GM12878 (cell line): ENCODE results near the gene CNPY2. TPM values are rescaled to one million over a fixed set of nuclear protein-coding genes. Genes with fewer than 3 reads are reported as not detected.
"Not testable (repeated sequence)": the region's sequence is repeated elsewhere in the genome, so short reads cannot be mapped to it uniquely, and the experiment has no call there.

ENCODE experiments used
- ATAC-seq: fragments of 200-7000 bp; cut with Tn5 transposase; 3 replicates; pipeline ENCODE4 v1.9.1; 2020; ENCODE audit warnings: mild to moderate bottlenecking, moderate library complexity
- BruUV-seq: library from RNA; stranded (reverse); fragments of 400-500 nt; replicated peaks from 2 replicates; lab custom pipeline; 2021; lab: Mats Ljungman, UMichigan
- CTCF ChIA-PET: fragments of 300-600 bp; sonication (Branson Sonifier 250); formaldehyde crosslinking; extraction: SDS; loops from one replicate; lab custom pipeline; 2021; ENCODE audit warnings: inconsistent platforms; lab: Yijun Ruan, JAX
- POLR2A ChIA-PET: fragments of 350-600 bp; formaldehyde crosslinking; extraction: SDS; loops from one replicate; lab custom pipeline; 2021; ENCODE audit warnings: inconsistent platforms; lab: Charles Lee
- RAD21 ChIA-PET: fragments of 300-600 bp; sonication (Branson Sonifier 250); formaldehyde crosslinking; loops from one replicate; lab custom pipeline; 2023; ENCODE audit warnings: antibody characterized with exemption; ENCODE audit not compliant: unreplicated experiment; lab: Charles Lee
- SMC1A ChIA-PET: fragments of 300-600 bp; sonication (Branson Sonifier 250); formaldehyde crosslinking; loops from one replicate; lab custom pipeline; 2023; ENCODE audit not compliant: unreplicated experiment, uncharacterized antibody; lab: Charles Lee
- DNase-seq: peaks from one replicate; pipeline ENCODE4 v3.0.0-alpha.2; 2011; ENCODE audit warnings: low read depth, low spot score
- FAIRE-seq: peaks from 3 replicates; lab custom pipeline; 2011; peaks lifted over from hg19 to GRCh38; lab: Jason Lieb, UNC
- H2AFZ ChIP-seq: 2 replicates; pipeline ENCODE4 v1.6.0; 2011; ENCODE audit warnings: low read depth, low read length, control low read depth; ENCODE audit not compliant: control insufficient read depth
- H3K27ac ChIP-seq: 2 replicates; pipeline ENCODE4 v1.5.1; 2011; ENCODE audit warnings: control low read depth; ENCODE audit not compliant: control insufficient read depth, insufficient read depth
- H3K27me3 ChIP-seq, 2 experiments: replicated peaks in 1 of 2; 2 replicates each; pipeline versions ENCODE4 v1.6.0 to v1.6.1; 2011; ENCODE audit warnings: low read length in 1 of 2; ENCODE audit not compliant: control insufficient read depth in 2 of 2, insufficient read depth in 2 of 2
- H3K36me3 ChIP-seq, 2 experiments: 2 replicates each; pipeline ENCODE4 v1.5.1; 2011; ENCODE audit warnings: low read length in 1 of 2; ENCODE audit not compliant: control insufficient read depth in 2 of 2, insufficient read depth in 2 of 2
- H3K4me1 ChIP-seq: 2 replicates; pipeline ENCODE4 v1.6.1; 2011; ENCODE audit warnings: mild to moderate bottlenecking, low read length, moderate library complexity, mixed read lengths; ENCODE audit not compliant: control insufficient read depth, insufficient read depth
- H3K4me2 ChIP-seq: 2 replicates; pipeline ENCODE4 v1.6.0; 2011; ENCODE audit warnings: control low read depth; ENCODE audit not compliant: control insufficient read depth, insufficient read depth
- H3K4me3 ChIP-seq: fragments of 200-600 bp; sonication (generic); 2 replicates; pipeline ENCODE4 v1.5.1; 2016
- H3K79me2 ChIP-seq: 2 replicates; pipeline ENCODE4 v1.6.0; 2011; ENCODE audit warnings: low read length; ENCODE audit not compliant: control insufficient read depth, insufficient read depth
- H3K9ac ChIP-seq: 2 replicates; pipeline ENCODE4 v1.8.0; 2011; ENCODE audit warnings: low read length, control low read depth, mixed read lengths; ENCODE audit not compliant: control insufficient read depth, insufficient read depth
- H3K9me3 ChIP-seq: replicated peaks from 3 replicates; pipeline ENCODE4 v1.5.1; 2011; ENCODE audit warnings: mild to moderate bottlenecking, low read length; ENCODE audit not compliant: control insufficient read depth, insufficient read depth
- H4K20me1 ChIP-seq: 2 replicates; pipeline ENCODE4 v1.6.0; 2011; ENCODE audit not compliant: control insufficient read depth, insufficient read depth
- PRDM15 ChIP-seq: fragments of 450-650 bp; formaldehyde crosslinking; IDR thresholded peaks from 2 replicates; pipeline ENCODE4 v1.4.0; 2020; ENCODE audit warnings: mild to moderate bottlenecking, moderate library complexity
- WRNIP1 ChIP-seq: IDR thresholded peaks from 2 replicates; pipeline ENCODE4 v1.6.1; 2011; ENCODE audit warnings: low read depth, low read length, improper control_type of control experiment, borderline replicate concordance
- whole genome bisulfite sequencing: methylation state at CpG from one replicate; pipeline ENCODE4 v1.1.6; 2016; ENCODE audit warnings: low lambda C conversion rate; ENCODE audit not compliant: insufficient replicate concordance, insufficient coverage; ENCODE audit errors: missing lambda C conversion rate; 5-methylcytosine and 5-hydroxymethylcytosine counted together
- in situ Hi-C: fragments of 300-500 bp; cut with MboI; formaldehyde crosslinking; loops from 9 replicates; pipeline ENCODE4 v1.14.3; 2018; ENCODE audit warnings: mixed read lengths
- intact Hi-C: fragments of 100-400 bp; cut with micrococcal nuclease; formaldehyde crosslinking; loops from one replicate; pipeline ENCODE4 v1.14.2; 2022; ENCODE audit not compliant: unreplicated experiment
- polyA plus RNA-seq, 11 experiments: library from polyadenylated mRNA; depleted of rRNA in 4 of 11; unstranded in 6 of 11; stranded (reverse) in 5 of 11; fragments of >200 nt; fragmentation: Nextera tagmentation in 4 of 11; fragmentation: Illumina TruSeq in 1 of 11; extraction: Ambion mirVana in 4 of 11; extraction: Trizol in 1 of 11; gene quantifications; 1 replicate in 1 of 11; 2 replicates in 10 of 11; pipeline versions ENCODE4 v1.2.1 to v1.2.3, GENCODE V29; 2011 to 2016; ENCODE audit warnings: inconsistent platforms in 2 of 11, missing spikeins in 2 of 11, low read depth in 1 of 11
- total RNA-seq, 4 experiments: library from RNA; depleted of rRNA in 3 of 4; stranded (reverse); fragments of >200 nt in 3 of 4; fragmentation: Illumina TruSeq in 1 of 4; extraction: Trizol in 1 of 4; gene quantifications; 2 replicates each; pipeline versions ENCODE4 v1.2.1 to v1.2.3, GENCODE V29; 2013 to 2021

The CNPY2 gene
- total and polyA plus RNA-seq, 10 of the 15 experiments (the other 5 are each of a cell fraction or from before 2014, with no cell fraction given), result 25.0 to 276 (median 87.8) TPM

DNA sequence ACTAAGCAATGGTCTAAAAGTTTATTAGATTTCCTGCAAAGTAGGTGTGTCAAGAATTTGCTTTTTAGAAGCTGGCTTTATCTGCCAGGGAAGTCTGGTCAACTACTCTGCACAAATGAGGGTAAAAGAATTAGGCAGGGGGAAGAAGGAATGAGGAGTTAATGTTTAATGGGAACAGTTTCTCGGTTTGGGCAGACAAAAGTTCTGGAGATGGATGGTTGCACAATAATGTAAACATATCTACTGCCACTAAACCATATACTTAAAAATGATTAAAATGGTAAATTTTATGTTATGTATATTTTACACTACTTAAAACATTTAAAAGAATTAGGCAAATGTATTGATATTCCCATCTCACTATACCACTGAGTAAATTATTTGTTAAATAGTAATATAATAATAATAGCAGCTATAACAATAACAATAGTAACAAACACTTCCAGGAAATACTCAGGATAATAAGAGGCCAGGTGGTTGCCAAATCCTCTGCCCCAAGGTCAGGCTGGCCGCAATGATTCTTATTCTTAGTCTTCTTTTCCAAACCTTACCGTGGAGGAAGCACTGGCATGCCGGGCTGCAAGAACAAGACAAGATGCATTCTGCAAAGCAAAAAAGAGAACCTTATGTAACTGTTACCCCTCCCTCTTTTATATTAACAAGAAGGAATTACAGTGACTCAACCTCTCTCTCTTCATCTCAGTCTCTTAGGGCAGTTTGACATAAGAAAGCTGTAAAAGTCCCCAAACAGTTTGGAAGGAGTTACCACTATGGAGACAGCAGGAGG lies 29.6 kb downstream of the CNPY2 start (continued):
- no peak for TF ChIP-seq WRNIP1
- TF ChIP-seq PRDM15 (CRISPR knock-in tag), result no peak

GRCh38 chr12:56284263-56284662 lies 31.5 kb downstream of the CNPY2 start:
- H3K4me1 ChIP-seq, ATAC-seq, H3K4me2 ChIP-seq, H3K27me3 ChIP-seq, H4K20me1 ChIP-seq, H3K9me3 ChIP-seq, DNase-seq, H3K9ac ChIP-seq, H3K79me2 ChIP-seq, intact Hi-C loops, in situ Hi-C loops, H3K27ac ChIP-seq, H2AFZ ChIP-seq, BruUV-seq, FAIRE-seq, H3K4me3 ChIP-seq: not testable (repeated sequence)
- SMC1A ChIA-PET, result interaction anchor here (0.6 to 1.5 kb wide), 3 partner anchors 15 to 1414 kb away, joined by 3 to 6 read pairs (median 4); no protein-coding TSS in a partner anchor
- RAD21 ChIA-PET, result interaction anchor here (1.6 kb wide), 1 partner anchor 179 kb away, joined by 4 read pairs; no protein-coding TSS in a partner anchor
- CTCF ChIA-PET, result interaction anchor here (0.6 kb wide), 1 partner anchor 1302 kb away, joined by 4 read pairs; no protein-coding TSS in a partner anchor
- peaks cover 7 to 24% of the 10 kb centered on the region in 2 experiments for H3K36me3 ChIP-seq
- 67% methylated on average over 3 of the region's 5 CpGs for WGBS
- POLR2A ChIA-PET, result interaction anchor here (0.7 to 1.4 kb wide), 2 partner anchors 14 to 18 kb away, joined by 3 to 4 read pairs; no protein-coding TSS in a partner anchor
